H54 (cell line): ENCODE measurements around the gene VPS26A.
"Not testable (repeated sequence)": the region's sequence is repeated elsewhere in the genome, so short reads cannot be mapped to it uniquely, and the experiment has no call there.

Source experiments
- DNase-seq: peaks from one replicate; pipeline ENCODE4 v3.0.0; 2011; ENCODE audit warnings: low spot score, mixed read lengths; ENCODE audit not compliant: insufficient read length
- FAIRE-seq: peaks from 3 replicates; lab custom pipeline; 2011; peaks lifted over from hg19 to GRCh38; lab: Jason Lieb, UNC
- POLR2A ChIP-seq: IDR thresholded peaks from 2 replicates; pipeline ENCODE4 v1.6.1; 2011; ENCODE audit warnings: low read depth, mild to moderate bottlenecking, low read length

The VPS26A gene

GRCh38 chr10:69124563-69125268 lies 738 bp downstream of the VPS26A start:
- FAIRE-seq (peak; percentile 92), DNase-seq (peak; percentile 45)
- TF ChIP-seq POLR2A, result no peak

GRCh38 chr10:69125554-69125953 lies 1.6 kb downstream of the VPS26A start:
- DNase-seq, result no peak
- FAIRE-seq, result no peak
- no peak for TF ChIP-seq POLR2A

- FAIRE-seq (no peak), DNase-seq (no peak)
- TF ChIP-seq POLR2A, result no peak
These were observed 6.3 kb downstream of the VPS26A start for GRCh38 chr10:69130251-69130650.

GRCh38 chr10:69139961-69140360 lies 16.0 kb downstream of the VPS26A start:
- DNase-seq (no peak), FAIRE-seq (no peak)
- no peak for TF ChIP-seq POLR2A

- DNase-seq (no peak), FAIRE-seq (peak; percentile 82)
- no peak for TF ChIP-seq POLR2A
These were observed 17.3 kb downstream of the VPS26A start for GRCh38 chr10:69141304-69141703.

- FAIRE-seq, DNase-seq: not testable (repeated sequence)
These were observed 18.1 kb downstream of the VPS26A start for GRCh38 chr10:69142074-69142473.

- FAIRE-seq, result no peak
- no peak for TF ChIP-seq POLR2A
- no peak for DNase-seq
These were observed 19.0 kb downstream of the VPS26A start for GRCh38 chr10:69142983-69143382.

- FAIRE-seq (peak; percentile 55), DNase-seq (no peak)
- TF ChIP-seq POLR2A, result no peak
These were observed 21.4 kb downstream of the VPS26A start for GRCh38 chr10:69145329-69145728.

GRCh38 chr10:69145864-69146263 lies 21.9 kb downstream of the VPS26A start:
- TF ChIP-seq POLR2A, result no peak
- FAIRE-seq (no peak), DNase-seq (no peak)

- DNase-seq (no peak), FAIRE-seq (peak; percentile 84)
- no peak for TF ChIP-seq POLR2A
These were observed 22.8 kb downstream of the VPS26A start for GRCh38 chr10:69146759-69147158.

- FAIRE-seq (peak; percentile 33), DNase-seq (no peak)
- TF ChIP-seq POLR2A, result no peak
These were observed 28.0 kb downstream of the VPS26A start for GRCh38 chr10:69151984-69152383.

- FAIRE-seq (peak; percentile 11), DNase-seq (no peak)
- TF ChIP-seq POLR2A, result no peak
These were observed 29.2 kb downstream of the VPS26A start for GRCh38 chr10:69153227-69153626.

GRCh38 chr10:69160809-69161241 lies 36.8 kb downstream of the VPS26A start:
- DNase-seq, result no peak
- FAIRE-seq, result peak; percentile 92
- TF ChIP-seq POLR2A, result no peak

- FAIRE-seq, result peak; percentile 15
- TF ChIP-seq POLR2A, result no peak
- no peak for DNase-seq
These were observed 44.5 kb downstream of the VPS26A start for GRCh38 chr10:69168493-69168892.
